Memory B cell (primary cell): Measurements from ENCODE around the gene ESRRB.

ENCODE experiments used
- ATAC-seq: fragments of 150-1000 bp; cut with Tn5 transposase; 2 replicates; pipeline ENCODE4 v1.10.0; 2021; ENCODE audit warnings: low read depth, mild to moderate bottlenecking, moderate library complexity
- DNase-seq, 2 donors: peaks; one replicate each; pipeline ENCODE4 v3.0.0; 2022; ENCODE audit warnings: low spot score in 2 of 2
- H3K27ac Mint-ChIP-seq: one replicate; pipeline ENCODE4 v1.8.0; 2022; ENCODE audit warnings: mild to moderate bottlenecking, moderate library complexity, mixed read lengths
- H3K27me3 Mint-ChIP-seq: one replicate; pipeline ENCODE4 v1.8.0; 2022; ENCODE audit warnings: mixed read lengths
- H3K36me3 Mint-ChIP-seq: one replicate; pipeline ENCODE4 v1.8.0; 2022; ENCODE audit warnings: mild to moderate bottlenecking, mixed read lengths
- H3K4me1 Mint-ChIP-seq: one replicate; pipeline ENCODE4 v1.8.0; 2022; ENCODE audit warnings: mixed read lengths
- H3K4me3 Mint-ChIP-seq: one replicate; pipeline ENCODE4 v1.8.0; 2022; ENCODE audit warnings: mild to moderate bottlenecking, moderate library complexity, mixed read lengths
- H3K9me3 Mint-ChIP-seq: one replicate; pipeline ENCODE4 v1.8.0; 2022; ENCODE audit warnings: mixed read lengths

The ESRRB gene

DNA sequence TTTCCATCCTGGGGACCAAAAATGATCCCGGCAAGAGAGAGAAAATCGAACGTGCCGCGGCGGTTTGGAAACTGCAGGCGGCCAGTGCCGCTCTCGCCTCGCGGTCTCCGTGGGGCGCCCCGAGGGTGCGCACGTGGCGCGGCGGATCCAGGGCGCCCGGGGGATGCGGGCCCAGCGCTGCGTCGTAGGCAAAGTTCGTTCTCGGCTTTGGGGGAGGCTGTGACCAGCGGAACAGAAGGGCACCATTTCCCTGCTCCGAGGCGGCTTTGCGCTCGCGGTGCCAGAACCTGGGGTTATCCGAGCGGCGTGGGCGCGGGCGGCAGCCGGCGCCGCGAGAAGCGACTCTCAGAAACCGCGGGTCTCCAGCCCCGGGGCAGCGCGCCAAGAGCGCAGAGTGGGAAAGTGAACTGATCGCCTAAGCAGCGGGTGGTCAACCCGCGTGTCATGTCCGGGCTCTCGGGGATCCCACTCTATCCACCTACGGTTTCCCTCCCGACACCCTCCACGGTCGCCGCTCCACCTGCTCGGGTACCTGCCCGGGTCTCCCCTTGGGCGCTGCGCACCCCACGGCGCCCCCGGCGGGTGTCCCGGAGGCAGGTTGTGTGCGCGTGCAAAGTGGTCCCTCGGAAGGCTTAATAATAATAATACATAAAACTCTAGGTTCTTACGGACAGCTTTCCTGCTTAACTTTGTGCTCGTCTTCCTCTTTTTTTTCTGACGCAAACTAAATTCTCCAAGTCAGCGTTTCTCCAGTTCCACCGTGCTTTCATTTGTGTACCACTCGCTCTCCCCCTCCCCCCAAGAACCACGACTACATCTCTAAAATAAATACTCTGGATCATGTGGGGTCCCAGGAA is 1.2 kb downstream of the ESRRB start:
- no peak for DNase-seq
- Mint-ChIP-seq H3K27me3 (peaks cover 22% of the 10 kb centered on the region), H3K9me3 (no peaks in the 10 kb centered on the region), H3K4me3 (no peak overlapping the region), H3K27ac (no peak overlapping the region), H3K4me1 (peaks cover 6% of the 10 kb centered on the region), H3K36me3 (no peaks in the 10 kb centered on the region)
- ATAC-seq: no peak

DNA sequence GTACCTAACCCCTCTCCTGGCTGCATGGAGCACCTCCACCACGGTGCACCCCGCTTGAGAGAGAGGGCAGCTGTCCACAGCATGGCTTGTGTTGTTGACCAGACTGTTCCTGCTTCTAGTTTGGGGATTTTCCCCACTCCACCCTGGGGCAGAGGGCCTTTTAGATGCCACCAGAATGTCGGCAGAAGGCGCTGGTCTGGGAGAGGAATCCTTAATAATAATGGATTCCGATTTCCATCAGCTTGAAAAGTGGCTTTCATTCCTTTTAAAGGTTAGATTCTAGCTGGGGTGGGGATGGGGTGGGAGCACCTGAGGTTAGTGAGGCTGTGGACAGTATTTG is 1.8 kb downstream of the ESRRB start:
- Mint-ChIP-seq H3K36me3 (no peaks in the 10 kb centered on the region), H3K4me3 (no peak overlapping the region)

DNA sequence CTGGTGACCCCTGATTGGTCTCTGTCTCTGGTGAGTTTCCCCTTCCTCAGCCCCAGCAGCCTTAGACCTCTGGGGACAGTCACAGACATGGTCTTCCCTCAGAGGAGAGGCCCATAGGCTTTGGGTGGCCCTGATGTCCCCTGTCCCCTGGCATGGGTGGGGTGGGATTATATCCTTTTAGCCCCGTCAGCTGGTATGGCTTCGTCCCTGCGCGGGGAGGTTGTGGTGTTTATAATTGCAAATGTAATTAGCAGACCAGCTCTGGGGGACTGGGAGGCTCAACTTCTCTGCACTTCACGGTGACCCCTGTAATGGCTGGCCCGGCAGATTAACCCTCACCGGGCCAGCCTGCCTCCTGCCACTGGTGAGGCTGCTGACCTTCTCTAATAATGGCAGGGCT is 5.1 kb downstream of the ESRRB start:
- Mint-ChIP-seq H3K36me3 (no peaks in the 10 kb centered on the region), H3K27me3 (peaks cover 28% of the 10 kb centered on the region)
- no peak for ATAC-seq

More for the DNA sequence above, 1.8 kb downstream of the ESRRB start:
- Mint-ChIP-seq H3K27ac (no peak overlapping the region), H3K9me3 (no peaks in the 10 kb centered on the region), H3K27me3 (peaks cover 19% of the 10 kb centered on the region), H3K4me1 (peaks cover 6% of the 10 kb centered on the region)
- ATAC-seq (no peak), DNase-seq (no peak)

DNA sequence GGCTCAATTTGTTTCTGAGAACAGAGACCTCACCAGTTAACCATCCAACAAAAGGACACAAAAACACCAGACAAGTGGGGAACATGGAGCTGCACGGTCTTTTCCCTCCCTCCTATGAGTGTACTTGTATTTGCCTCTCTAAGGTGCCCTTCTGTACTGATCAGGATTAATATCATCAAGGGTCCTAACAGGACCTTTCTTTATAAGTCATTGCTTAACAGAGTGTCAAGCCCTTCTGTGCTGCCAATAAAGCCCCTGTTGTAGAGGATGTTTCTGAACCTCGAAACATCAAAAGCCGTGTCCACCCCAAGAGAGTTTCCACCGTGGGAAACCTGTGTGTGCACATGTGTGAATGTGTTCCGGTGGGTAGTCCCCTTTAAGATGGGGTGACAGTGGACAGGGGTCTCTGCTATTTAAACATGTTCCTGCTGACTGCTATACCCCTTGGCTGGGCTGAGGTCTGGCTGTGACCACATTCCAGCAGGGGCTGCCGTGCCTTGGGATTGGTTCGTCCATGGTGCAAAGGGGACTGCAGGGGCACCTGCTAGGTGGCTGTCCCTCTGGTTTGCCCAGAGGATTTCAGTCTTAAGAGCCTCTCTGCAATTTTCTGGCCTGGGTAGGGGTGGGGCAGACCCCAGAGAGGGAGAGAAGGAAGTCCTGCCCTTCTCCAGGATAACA is 6.0 kb downstream of the ESRRB start:
- Mint-ChIP-seq H3K27ac (no peak overlapping the region), H3K27me3 (peaks cover 22% of the 10 kb centered on the region), H3K36me3 (no peaks in the 10 kb centered on the region), H3K9me3 (no peaks in the 10 kb centered on the region), H3K4me1 (peaks cover 3% of the 10 kb centered on the region), H3K4me3 (no peak overlapping the region)
- DNase-seq: no peak
- no peak for ATAC-seq

More for the DNA sequence above, 5.1 kb downstream of the ESRRB start:
- no peak for DNase-seq
- Mint-ChIP-seq H3K4me3 (no peak overlapping the region), H3K27ac (no peak overlapping the region), H3K4me1 (peaks cover 6% of the 10 kb centered on the region), H3K9me3 (no peaks in the 10 kb centered on the region)

DNA sequence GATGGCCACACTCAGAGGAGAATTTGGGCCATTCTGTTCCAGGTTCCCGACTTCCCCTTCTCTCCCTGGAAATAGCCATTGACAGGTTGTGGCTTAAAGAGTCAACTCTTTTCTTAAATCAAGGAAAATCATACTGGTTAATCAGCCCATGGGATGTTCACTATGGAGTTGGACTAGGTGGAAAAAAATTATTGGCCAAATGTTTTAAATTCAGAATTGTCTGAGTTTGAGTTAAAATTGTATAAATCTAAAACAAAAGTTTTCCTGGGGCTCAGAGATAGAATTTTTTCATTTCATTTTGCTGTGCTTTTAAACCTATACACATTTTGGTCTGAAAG is 6.5 kb downstream of the ESRRB start:
- Mint-ChIP-seq H3K4me3 (no peak overlapping the region), H3K27ac (no peak overlapping the region), H3K27me3 (peaks cover 21% of the 10 kb centered on the region), H3K9me3 (no peaks in the 10 kb centered on the region), H3K36me3 (no peaks in the 10 kb centered on the region), H3K4me1 (peaks cover 2% of the 10 kb centered on the region)
- ATAC-seq (no peak), DNase-seq (no peak)

DNA sequence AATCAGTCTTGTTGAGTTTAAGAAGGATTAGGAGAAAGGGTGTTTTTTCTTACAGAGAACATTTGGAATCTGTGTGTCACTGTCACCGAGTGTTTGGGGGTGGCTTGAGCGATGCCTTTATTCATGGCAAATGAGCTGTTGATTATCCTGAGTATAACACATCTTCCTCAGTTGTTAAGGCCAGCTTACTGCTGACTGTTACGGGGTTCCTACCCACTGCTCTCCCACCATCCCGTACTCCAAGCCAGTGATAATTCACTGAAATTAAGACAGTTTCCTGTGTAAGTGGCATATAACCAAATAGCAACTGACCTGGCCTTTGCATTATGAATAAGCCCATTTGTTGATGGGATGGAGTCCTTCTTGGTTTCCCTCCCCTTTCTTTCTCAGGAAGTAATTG is 9.5 kb downstream of the ESRRB start:
- Mint-ChIP-seq H3K4me3 (no peak overlapping the region), H3K36me3 (no peaks in the 10 kb centered on the region), H3K27me3 (peaks cover 20% of the 10 kb centered on the region), H3K9me3 (no peaks in the 10 kb centered on the region), H3K27ac (no peak overlapping the region), H3K4me1 (no peaks in the 10 kb centered on the region)
- ATAC-seq: no peak
- DNase-seq: no peak

DNA sequence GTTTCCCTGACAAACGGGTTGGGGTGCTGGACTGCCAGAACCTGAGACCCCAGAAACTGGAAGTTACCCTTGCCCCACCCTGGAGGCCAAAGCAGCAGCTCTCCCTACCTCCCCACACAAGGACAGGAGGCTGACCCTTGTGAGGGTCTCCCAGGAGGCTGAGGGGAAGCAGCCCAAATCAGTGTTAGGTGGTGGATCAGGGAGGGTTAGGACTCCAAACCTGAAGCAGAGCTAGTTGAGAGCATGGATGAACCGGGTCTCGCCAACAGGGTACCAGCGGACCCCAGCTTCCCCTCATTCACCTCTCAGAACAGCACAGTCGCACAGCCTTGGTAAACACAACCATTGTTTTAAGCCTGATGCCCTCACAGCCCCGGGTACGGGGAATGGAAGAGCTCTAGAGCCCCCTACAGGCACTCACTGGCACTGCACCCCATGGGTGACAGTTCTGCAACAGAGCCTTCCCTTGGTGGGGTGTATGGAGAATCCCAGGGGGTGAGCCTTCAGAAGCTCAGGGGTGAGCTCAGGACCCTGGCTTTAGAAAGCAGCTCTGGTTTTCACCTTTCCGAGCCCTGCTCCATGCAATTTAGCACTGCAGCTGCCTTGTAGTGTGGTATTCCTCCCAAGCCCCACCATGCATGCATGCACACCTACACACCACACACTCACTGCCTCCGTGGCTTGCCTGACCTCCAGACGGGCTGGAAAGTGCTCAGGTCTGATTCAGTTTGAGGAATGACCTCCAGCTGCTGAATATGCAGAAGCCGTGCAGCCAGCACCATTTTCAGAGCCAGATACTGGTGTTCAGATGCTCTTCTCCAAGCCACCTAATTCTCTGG is 11.2 kb downstream of the ESRRB start:
- peak; percentile 41 for ATAC-seq
- Mint-ChIP-seq H3K4me1 (no peaks in the 10 kb centered on the region), H3K27ac (no peak overlapping the region), H3K4me3 (no peak overlapping the region), H3K36me3 (no peaks in the 10 kb centered on the region), H3K9me3 (no peaks in the 10 kb centered on the region), H3K27me3 (peaks cover 25% of the 10 kb centered on the region)
- DNase-seq: peak; percentile 14 to 41

DNA sequence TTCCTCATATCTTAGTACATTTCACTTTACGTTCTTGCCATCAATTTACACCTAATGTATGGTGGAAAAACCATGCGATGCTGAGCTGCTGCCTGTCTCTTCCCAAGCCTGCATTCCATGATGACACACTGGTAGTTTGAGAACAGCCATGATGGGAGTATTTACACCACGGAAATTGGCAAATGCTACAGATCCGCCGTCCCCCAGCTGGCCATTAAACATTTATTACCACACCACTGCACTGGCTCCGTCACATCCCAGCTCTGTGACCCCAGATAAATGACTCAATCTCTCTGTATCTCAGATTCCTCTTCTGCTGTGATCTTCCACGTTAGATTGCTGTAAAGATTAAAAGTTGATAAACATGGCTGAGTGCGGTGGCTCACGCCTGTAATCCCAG is 13.9 kb downstream of the ESRRB start:
- Mint-ChIP-seq H3K9me3 (no peaks in the 10 kb centered on the region), H3K27me3 (peaks cover 22% of the 10 kb centered on the region), H3K4me1 (no peaks in the 10 kb centered on the region), H3K4me3 (no peak overlapping the region), H3K27ac (no peak overlapping the region), H3K36me3 (no peaks in the 10 kb centered on the region)
- ATAC-seq (no peak), DNase-seq (no peak)

DNA sequence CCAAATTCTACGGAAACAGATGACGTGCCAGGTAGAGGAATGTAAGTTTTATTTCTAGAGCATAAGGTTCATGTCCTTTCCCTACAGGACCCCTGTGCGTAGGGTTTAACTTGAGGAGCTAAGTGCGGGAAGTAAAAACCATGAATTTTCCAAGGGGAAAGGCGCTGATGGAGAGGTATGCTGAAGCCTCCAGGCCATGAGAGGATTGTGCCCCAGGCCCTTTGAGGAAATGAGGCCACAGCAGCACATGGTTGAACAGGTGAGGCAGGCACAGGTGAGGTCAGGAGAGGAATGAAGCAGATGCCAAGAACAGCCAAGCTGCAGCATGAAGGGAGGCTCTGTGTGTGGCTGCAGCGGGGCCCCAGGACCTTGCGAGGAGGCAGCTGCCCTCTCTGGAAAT is 14.7 kb downstream of the ESRRB start:
- H3K27ac Mint-ChIP-seq: no peak overlapping the region
- DNase-seq: no peak
- no peaks in the 10 kb centered on the region for H3K9me3 Mint-ChIP-seq
- no peaks in the 10 kb centered on the region for H3K36me3 Mint-ChIP-seq
- H3K27me3 Mint-ChIP-seq: peaks cover 20% of the 10 kb centered on the region
- no peak overlapping the region for H3K4me3 Mint-ChIP-seq
- H3K4me1 Mint-ChIP-seq: no peaks in the 10 kb centered on the region
- ATAC-seq: no peak

DNA sequence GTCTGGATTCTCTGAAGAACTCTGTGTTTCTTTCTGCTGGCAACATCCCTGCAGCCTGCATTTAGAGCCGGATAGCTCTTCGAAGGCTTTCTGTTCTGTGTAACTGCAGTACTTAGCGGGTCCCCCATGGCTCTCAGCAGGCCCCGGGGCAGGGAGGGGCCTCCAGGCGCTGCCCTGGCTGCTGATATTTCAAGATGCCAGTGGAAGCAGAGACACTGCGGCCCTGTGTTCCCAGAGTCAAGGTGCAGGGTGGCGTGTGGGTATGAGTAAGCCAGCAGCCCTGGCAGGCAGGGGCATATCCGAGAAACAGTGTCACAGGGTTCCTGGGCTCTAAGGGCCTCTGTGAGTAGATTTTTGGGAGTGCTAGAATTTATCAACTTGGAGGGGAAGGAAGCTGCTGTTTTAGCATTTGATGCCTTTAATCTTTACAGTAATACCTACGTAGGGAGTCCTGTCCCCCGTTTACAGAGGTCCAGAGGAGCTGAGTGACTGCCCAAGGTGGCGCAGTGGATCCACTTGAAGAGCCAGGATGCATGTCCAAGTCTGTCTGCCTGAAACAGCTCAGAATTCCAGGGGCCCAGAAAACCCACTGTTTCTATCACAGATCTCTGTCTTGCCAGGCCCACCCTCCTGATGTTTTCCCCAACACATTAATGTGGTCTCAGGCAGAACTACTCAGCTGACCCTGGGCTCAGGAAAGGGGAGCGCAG is 16.2 kb downstream of the ESRRB start:
- Mint-ChIP-seq H3K4me3 (no peak overlapping the region), H3K9me3 (no peaks in the 10 kb centered on the region)
- ATAC-seq: no peak

DNA sequence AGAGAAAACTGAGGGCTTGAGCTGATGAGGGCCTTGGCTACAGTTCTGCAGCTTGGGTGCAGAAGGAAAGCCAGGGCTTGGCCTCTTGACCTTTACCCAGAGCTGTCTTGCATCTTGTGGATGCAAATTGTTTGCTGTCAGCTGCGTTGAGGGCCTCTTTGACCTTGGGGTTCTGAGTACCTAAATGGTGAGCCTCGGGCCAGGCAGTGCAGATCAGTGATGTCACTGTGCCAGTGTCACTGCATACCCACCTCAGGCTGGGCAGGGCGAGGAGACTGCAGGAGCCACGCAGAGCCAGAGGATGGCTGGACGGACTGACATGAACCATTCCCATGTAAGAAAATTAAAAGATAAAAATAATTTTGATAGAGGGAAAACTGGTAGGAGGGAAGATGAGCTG is 18.6 kb downstream of the ESRRB start:
- H3K4me1 Mint-ChIP-seq: no peaks in the 10 kb centered on the region
- no peaks in the 10 kb centered on the region for H3K9me3 Mint-ChIP-seq
- DNase-seq (no peak), ATAC-seq (no peak)
- no peak overlapping the region for H3K4me3 Mint-ChIP-seq
- H3K27ac Mint-ChIP-seq: no peak overlapping the region
- H3K36me3 Mint-ChIP-seq: no peaks in the 10 kb centered on the region
- H3K27me3 Mint-ChIP-seq: peaks cover 17% of the 10 kb centered on the region

More for the DNA sequence above, 16.2 kb downstream of the ESRRB start:
- H3K27ac Mint-ChIP-seq: no peak overlapping the region
- no peak for DNase-seq
- H3K27me3 Mint-ChIP-seq: peaks cover 20% of the 10 kb centered on the region
- H3K36me3 Mint-ChIP-seq: no peaks in the 10 kb centered on the region
- no peaks in the 10 kb centered on the region for H3K4me1 Mint-ChIP-seq

DNA sequence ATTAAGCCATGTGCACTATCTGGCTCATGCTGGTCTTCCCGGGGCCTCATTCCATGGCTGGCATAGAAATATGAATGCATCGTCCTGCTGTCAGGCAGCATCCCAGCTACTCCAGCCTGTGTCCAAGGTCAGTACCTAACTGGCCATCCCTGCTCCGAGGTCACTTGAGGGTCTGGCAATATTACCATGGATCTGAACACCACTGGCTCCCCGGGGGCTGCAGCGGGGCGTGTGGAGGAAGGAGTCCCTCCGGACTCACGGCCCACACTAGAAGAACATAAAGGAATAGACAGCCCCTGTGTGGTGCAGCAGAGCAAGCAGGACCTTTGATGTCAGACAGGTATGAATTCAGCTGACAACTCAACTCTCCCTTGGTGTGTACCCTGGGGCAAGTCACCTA is 19.2 kb downstream of the ESRRB start:
- H3K4me3 Mint-ChIP-seq: no peak overlapping the region
- no peak overlapping the region for H3K27ac Mint-ChIP-seq
- peaks cover 12% of the 10 kb centered on the region for H3K27me3 Mint-ChIP-seq
- no peak for DNase-seq
- no peaks in the 10 kb centered on the region for H3K9me3 Mint-ChIP-seq
- no peaks in the 10 kb centered on the region for H3K4me1 Mint-ChIP-seq
- no peaks in the 10 kb centered on the region for H3K36me3 Mint-ChIP-seq
- no peak for ATAC-seq

DNA sequence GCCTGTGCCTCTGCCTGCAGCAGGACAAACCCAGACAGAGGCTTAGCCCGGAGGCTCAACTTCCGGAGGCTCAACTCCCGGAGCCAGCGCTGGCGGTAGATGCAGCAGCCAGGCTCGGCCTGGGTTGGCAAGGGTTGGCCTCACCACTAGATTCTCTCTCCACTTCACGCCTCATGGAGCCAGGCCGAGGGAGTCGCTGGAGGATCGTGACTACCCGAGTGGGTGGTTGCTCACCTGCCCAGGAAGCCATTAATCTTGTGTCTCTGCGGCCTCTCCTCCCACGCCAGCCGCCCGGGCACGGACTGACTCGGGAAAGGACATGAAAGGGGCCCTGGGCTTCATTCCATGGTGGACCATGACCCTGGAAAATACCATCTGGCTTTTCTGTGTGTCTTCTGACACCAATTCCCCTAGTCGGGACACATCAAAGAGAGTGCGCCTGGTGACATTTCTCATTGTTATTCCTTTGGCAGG is 20.8 kb downstream of the ESRRB start:
- no peak for DNase-seq
- H3K9me3 Mint-ChIP-seq: no peaks in the 10 kb centered on the region
- H3K4me1 Mint-ChIP-seq: no peaks in the 10 kb centered on the region
- no peaks in the 10 kb centered on the region for H3K36me3 Mint-ChIP-seq
- ATAC-seq: no peak
- H3K27ac Mint-ChIP-seq: no peak overlapping the region
- peaks cover 7% of the 10 kb centered on the region for H3K27me3 Mint-ChIP-seq
- no peak overlapping the region for H3K4me3 Mint-ChIP-seq

DNA sequence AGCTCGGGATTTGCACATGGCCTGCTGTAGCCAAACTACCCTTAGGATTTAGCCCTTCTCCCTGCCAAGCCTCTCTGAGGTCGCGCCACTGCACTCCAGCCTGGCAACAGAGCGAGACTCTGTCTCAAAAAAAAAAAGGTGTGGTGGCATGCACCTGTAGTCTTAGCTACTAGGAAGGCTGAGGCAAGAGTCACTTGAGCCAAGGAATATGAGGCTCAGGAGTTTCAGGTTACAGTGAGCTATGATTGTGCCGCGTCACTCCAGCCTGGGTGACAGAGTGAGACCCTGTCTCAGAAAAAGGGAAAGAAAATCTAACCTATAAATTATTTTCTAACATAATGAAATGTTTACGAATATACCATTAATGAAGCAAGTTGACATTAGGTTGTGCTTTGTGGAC is 29.7 kb downstream of the ESRRB start:
- Mint-ChIP-seq H3K4me3 (no peak overlapping the region), H3K27me3 (peaks cover 9% of the 10 kb centered on the region), H3K36me3 (no peaks in the 10 kb centered on the region), H3K4me1 (no peaks in the 10 kb centered on the region), H3K27ac (no peak overlapping the region), H3K9me3 (no peaks in the 10 kb centered on the region)
- ATAC-seq (no peak), DNase-seq (no peak)
